Effector memory CD4-positive, alpha-beta T cell (primary cell): ENCODE measurements around the gene ZNF148.
"Not testable (repeated sequence)": the region's sequence is repeated elsewhere in the genome, so short reads cannot be mapped to it uniquely, and the experiment has no call there.

Experiments used
- DNase-seq, 3 donors: peaks; one replicate each; pipeline ENCODE4 v3.0.0-alpha.2; 2020
- H3K27ac ChIP-seq: 2 replicates; pipeline ENCODE4 v1.7.0; 2013; ENCODE audit warnings: mild to moderate bottlenecking, low read length, moderate library complexity; ENCODE audit not compliant: insufficient read depth, poor library complexity, severe bottlenecking
- H3K27me3 ChIP-seq: replicated peaks from 2 replicates; pipeline ENCODE4 v1.7.0; 2013; ENCODE audit warnings: mild to moderate bottlenecking, low read length; ENCODE audit not compliant: insufficient read depth, control insufficient read depth, poor library complexity, severe bottlenecking
- H3K36me3 ChIP-seq: 2 replicates; pipeline ENCODE4 v1.7.0; 2013; ENCODE audit warnings: mild to moderate bottlenecking, low read length, moderate library complexity; ENCODE audit not compliant: control insufficient read depth, insufficient read depth
- H3K4me1 ChIP-seq: 2 replicates; pipeline ENCODE4 v1.7.0; 2013; ENCODE audit warnings: low read length, mild to moderate bottlenecking; ENCODE audit not compliant: control insufficient read depth, insufficient read depth, poor library complexity, severe bottlenecking
- H3K4me3 ChIP-seq: 2 replicates; pipeline ENCODE4 v1.7.0; 2013; ENCODE audit warnings: low read length, low read depth, mild to moderate bottlenecking; ENCODE audit not compliant: insufficient read depth, poor library complexity, severe bottlenecking
- H3K9me3 ChIP-seq: 2 replicates; pipeline ENCODE4 v1.7.0; 2013; ENCODE audit warnings: mild to moderate bottlenecking, low read length, moderate library complexity; ENCODE audit not compliant: control insufficient read depth

Gene ZNF148

DNA sequence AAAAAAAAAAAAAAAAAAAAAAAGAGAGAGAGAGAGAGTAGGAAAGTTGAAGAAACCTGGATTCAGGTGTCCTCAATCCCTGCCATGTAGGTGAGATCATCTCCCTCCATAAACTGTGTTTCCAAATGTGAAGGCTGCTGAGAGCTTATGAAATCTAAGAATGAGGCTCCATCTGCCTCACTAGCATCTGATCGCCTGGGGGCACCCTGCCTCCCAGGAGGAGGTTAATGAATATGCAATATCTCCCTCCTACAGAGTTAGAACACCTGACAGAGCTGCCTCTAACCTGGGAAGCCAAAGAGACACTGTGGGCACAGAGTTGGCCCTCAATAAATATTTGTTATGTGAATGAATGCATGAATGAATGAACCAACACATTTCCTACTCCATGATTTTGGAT is 23.8 kb upstream of the ZNF148 start:
- no peaks in the 10 kb centered on the region for H3K4me1 ChIP-seq

DNA sequence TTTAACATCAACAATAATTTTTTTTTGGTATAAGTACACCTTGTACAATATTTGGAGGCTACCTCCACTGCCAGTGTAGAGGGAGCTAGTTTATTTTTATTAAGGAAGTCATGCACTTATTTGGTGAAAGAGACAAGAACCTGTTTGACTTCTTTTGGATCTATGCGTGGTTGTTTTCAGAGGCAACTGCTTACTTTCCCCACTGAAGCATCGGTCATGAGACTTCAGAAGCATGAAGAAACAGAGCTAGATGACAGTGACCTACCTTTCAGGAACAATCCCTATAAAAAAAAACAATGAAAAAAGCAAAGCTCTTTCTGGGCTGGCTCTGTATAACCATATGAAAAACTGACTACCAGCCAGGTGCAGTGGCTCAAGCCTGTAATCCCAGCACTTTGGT is 20.0 kb upstream of the ZNF148 start:
- no peaks in the 10 kb centered on the region for H3K4me1 ChIP-seq
- no peaks in the 10 kb centered on the region for H3K36me3 ChIP-seq
- peaks cover 4% of the 10 kb centered on the region for H3K27me3 ChIP-seq
- no peak overlapping the region for H3K4me3 ChIP-seq
- no peak for DNase-seq
- H3K27ac ChIP-seq: no peak overlapping the region
- no peaks in the 10 kb centered on the region for H3K9me3 ChIP-seq

More for the DNA sequence above, 23.8 kb upstream of the ZNF148 start:
- Histone ChIP-seq H3K4me3 (no peak overlapping the region), H3K9me3 (no peaks in the 10 kb centered on the region), H3K27me3 (no peaks in the 10 kb centered on the region), H3K36me3 (no peaks in the 10 kb centered on the region), H3K27ac (no peak overlapping the region)
- no peak for DNase-seq

GRCh38 chr3:125394406-125394805 is 19.3 kb upstream of the ZNF148 start:
- DNase-seq: no peak
- Histone ChIP-seq H3K27ac (no peak overlapping the region), H3K36me3 (no peaks in the 10 kb centered on the region), H3K27me3 (peaks cover 4% of the 10 kb centered on the region), H3K4me1 (peaks cover under 1% of the 10 kb centered on the region), H3K4me3 (no peak overlapping the region), H3K9me3 (no peaks in the 10 kb centered on the region)

- no peaks in the 10 kb centered on the region for H3K36me3 ChIP-seq
- H3K27me3 ChIP-seq: peaks cover 4% of the 10 kb centered on the region
- no peak overlapping the region for H3K27ac ChIP-seq
- DNase-seq: no peak
- no peak overlapping the region for H3K4me3 ChIP-seq
- no peaks in the 10 kb centered on the region for H3K9me3 ChIP-seq
- peaks cover 5% of the 10 kb centered on the region for H3K4me1 ChIP-seq
These were observed 14.2 kb upstream of the ZNF148 start for GRCh38 chr3:125389282-125389681.

DNA sequence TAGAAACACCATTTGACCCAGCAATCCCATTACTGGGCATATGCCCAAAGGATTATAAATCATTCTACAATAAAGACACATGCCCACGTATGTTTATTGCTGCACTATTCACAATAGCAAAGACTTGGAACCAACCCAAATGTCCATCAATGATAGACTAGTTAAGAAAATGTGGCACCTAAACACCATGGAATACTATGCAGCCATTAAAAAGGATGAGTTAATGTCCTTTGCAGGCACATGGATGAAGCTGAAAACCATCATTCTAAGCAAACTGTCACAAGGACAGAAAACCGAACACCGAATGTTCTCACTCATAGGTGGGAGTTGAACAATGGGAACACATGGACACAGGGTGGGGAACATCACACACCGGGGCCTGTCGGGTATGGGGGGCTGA is 13.2 kb upstream of the ZNF148 start:
- H3K27ac ChIP-seq, H3K4me3 ChIP-seq, H3K27me3 ChIP-seq, H3K9me3 ChIP-seq, H3K4me1 ChIP-seq, H3K36me3 ChIP-seq, DNase-seq: not testable (repeated sequence)

GRCh38 chr3:125386811-125387210 is 11.7 kb upstream of the ZNF148 start:
- no peak for DNase-seq
- Histone ChIP-seq H3K4me1 (peaks cover 5% of the 10 kb centered on the region), H3K9me3 (no peaks in the 10 kb centered on the region), H3K27me3 (no peaks in the 10 kb centered on the region), H3K27ac (no peak overlapping the region), H3K4me3 (no peak overlapping the region), H3K36me3 (no peaks in the 10 kb centered on the region)

- Histone ChIP-seq H3K9me3 (no peaks in the 10 kb centered on the region), H3K36me3 (no peaks in the 10 kb centered on the region), H3K27me3 (no peaks in the 10 kb centered on the region), H3K4me3 (no peak overlapping the region), H3K4me1 (no peaks in the 10 kb centered on the region), H3K27ac (no peak overlapping the region)
- no peak for DNase-seq
These were observed 8.6 kb upstream of the ZNF148 start for GRCh38 chr3:125383744-125384143.

DNA sequence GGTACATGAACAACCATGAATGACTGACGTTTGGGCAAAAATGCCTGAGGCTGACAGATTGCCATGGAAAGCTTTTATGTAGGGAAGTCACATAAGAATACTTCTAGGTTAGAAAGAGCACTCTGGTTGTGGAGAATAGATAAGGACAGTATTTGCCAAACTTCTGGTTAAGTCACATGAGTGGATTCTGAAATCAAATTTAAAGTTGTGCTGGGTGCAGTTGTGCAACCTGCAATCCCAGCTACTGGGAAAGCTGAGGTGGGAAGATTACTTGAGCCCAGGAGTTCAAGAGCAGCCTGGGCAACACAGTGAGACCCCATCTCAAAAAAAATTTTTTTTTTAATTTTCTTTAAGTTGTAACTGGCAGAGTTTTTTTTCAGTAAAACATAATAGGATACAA is 7.2 kb upstream of the ZNF148 start:
- no peaks in the 10 kb centered on the region for H3K27me3 ChIP-seq
- no peaks in the 10 kb centered on the region for H3K9me3 ChIP-seq
- H3K4me3 ChIP-seq: no peak overlapping the region
- no peak for DNase-seq
- H3K4me1 ChIP-seq: no peaks in the 10 kb centered on the region
- no peak overlapping the region for H3K27ac ChIP-seq
- H3K36me3 ChIP-seq: no peaks in the 10 kb centered on the region

DNA sequence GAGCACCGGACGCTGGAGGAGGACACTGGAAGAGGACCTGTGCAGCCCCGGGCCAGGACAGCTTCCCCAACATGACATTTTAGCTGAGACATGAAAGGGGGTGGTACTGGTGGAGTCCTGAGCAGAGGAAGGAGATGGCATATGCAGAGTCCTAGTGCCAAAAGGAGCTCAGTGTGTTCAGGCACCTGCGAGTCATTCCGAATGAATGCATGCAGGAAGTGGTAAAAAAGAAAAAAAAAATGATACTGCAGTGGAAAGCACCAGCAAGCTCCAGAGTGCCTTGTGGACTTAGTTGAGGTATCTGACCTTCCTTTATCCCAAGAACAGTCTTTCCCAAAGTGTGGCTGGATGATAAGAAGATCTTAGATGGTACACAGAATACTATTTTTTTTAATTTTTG is 6.6 kb upstream of the ZNF148 start:
- Histone ChIP-seq H3K4me3 (no peak overlapping the region), H3K4me1 (no peaks in the 10 kb centered on the region), H3K36me3 (no peaks in the 10 kb centered on the region), H3K9me3 (no peaks in the 10 kb centered on the region), H3K27ac (no peak overlapping the region), H3K27me3 (no peaks in the 10 kb centered on the region)
- no peak for DNase-seq

GRCh38 chr3:125381314-125381713 is 6.2 kb upstream of the ZNF148 start:
- H3K4me1 ChIP-seq: no peaks in the 10 kb centered on the region
- DNase-seq: no peak
- H3K27ac ChIP-seq: no peak overlapping the region
- H3K9me3 ChIP-seq: no peaks in the 10 kb centered on the region
- H3K4me3 ChIP-seq: no peak overlapping the region
- H3K36me3 ChIP-seq: no peaks in the 10 kb centered on the region
- H3K27me3 ChIP-seq: no peaks in the 10 kb centered on the region

- Histone ChIP-seq H3K4me1 (peaks cover 5% of the 10 kb centered on the region), H3K36me3 (no peaks in the 10 kb centered on the region), H3K9me3 (no peaks in the 10 kb centered on the region), H3K4me3 (no peak overlapping the region), H3K27ac (no peak overlapping the region), H3K27me3 (no peaks in the 10 kb centered on the region)
- no peak for DNase-seq
These were observed 4.4 kb upstream of the ZNF148 start for GRCh38 chr3:125379483-125379882.
